ENCODE measurements around the gene GRIN2C. TPM values are rescaled to one million over a fixed set of nuclear protein-coding genes. Genes with fewer than 3 reads are reported as not detected.
"Not testable (repeated sequence)": the region's sequence is repeated elsewhere in the genome, so short reads cannot be mapped to it uniquely, and the experiment has no call there.

Gene GRIN2C
- total RNA-seq, 1 experiment from 2014 or later, result 0.44 TPM

DNA sequence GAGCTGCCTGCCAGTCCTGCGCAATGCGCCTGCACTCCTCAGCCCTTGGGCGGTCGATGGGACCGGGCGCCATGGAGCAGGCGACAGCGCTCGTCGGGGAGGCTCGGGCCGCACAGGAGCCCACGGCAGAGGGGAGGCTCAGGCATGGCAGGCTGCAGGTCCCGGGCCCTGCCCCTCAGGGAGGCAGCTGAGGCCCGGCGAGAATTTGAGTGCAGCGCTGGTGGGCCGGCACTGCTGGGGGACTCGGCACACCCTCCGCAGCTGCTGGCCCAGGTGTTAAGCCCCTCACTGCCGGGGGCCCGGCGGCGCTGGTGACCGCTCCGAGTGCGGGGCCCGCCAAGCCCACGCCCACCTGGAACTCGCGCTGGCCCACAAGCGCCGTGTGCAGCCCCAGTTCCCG lies 47.3 kb upstream of the GRIN2C start:
- Mint-ChIP-seq H3K36me3 (ENCODE audit: insufficient read depth in 1 of 3, low read depth in 3 of 3) (peaks cover 0 to 2% (median 0%) of the 10 kb centered on the region in 3 experiments; a peak in 3 of 7 replicates), H3K9me3 (peaks cover 0 to 3% of the 10 kb centered on the region in 2 experiments; a peak in 1 of 5 replicates), H3K27me3 (ENCODE audit: low read depth) (peaks cover 30% of the 10 kb centered on the region), H3K4me1 (peaks cover 48 to 58% of the 10 kb centered on the region in 2 experiments), H3K4me3 (no peak overlapping the region), H3K27ac (no peak overlapping the region)
- Histone ChIP-seq H3K79me2 (ENCODE audit: insufficient read depth, low read length) (no peaks in the 10 kb centered on the region), H3K27me3 (ENCODE audit: insufficient read depth, low read length) (no peaks in the 10 kb centered on the region), H2AK5ac (ENCODE audit: insufficient read length, low read length) (no peak overlapping the region), H3T11ph (ENCODE audit: low read length) (no peak overlapping the region), H2BK20ac (ENCODE audit: low read depth, low read length, poor library complexity, severe bottlenecking) (no peak overlapping the region), H3K79me1 (ENCODE audit: insufficient read depth, low read depth, low read length, poor library complexity, severe bottlenecking) (no peaks in the 10 kb centered on the region), H3K4me2 (ENCODE audit: insufficient read depth, insufficient read length, low read length) (no peak overlapping the region), H4K8ac (replicated peaks; ENCODE audit: insufficient read length, low read depth, low read length) (no peak overlapping the region), H3K4me1 (ENCODE audit: insufficient read depth, low read length) (peaks cover 6% of the 10 kb centered on the region), H4K5ac (ENCODE audit: insufficient read length, low read depth, low read length) (no peak overlapping the region), H3K18ac (ENCODE audit: insufficient read length, low read depth, low read length) (no peak overlapping the region), H2BK120ac (ENCODE audit: low read depth, low read length, poor library complexity, severe bottlenecking) (no peak overlapping the region), H2BK15ac (ENCODE audit: low read depth, low read length) (no peak overlapping the region), H2AFZ (ENCODE audit: low read length) (no peak overlapping the region), H3K56ac (ENCODE audit: insufficient read length, low read depth, low read length) (no peak overlapping the region), H2BK12ac (ENCODE audit: insufficient read length, low read depth, low read length) (no peak overlapping the region), H3K23ac (ENCODE audit: insufficient read length, low read depth, low read length) (no peak overlapping the region), H3K27ac (ENCODE audit: insufficient read length, low read depth, low read length) (no peak overlapping the region), H3K23me2 (ENCODE audit: insufficient read length, low read depth, low read length, poor library complexity, severe bottlenecking) (no peaks in the 10 kb centered on the region), H2BK5ac (ENCODE audit: insufficient read length, low read length) (no peak overlapping the region), H3K9ac (ENCODE audit: extremely low read depth, insufficient read length, low read length) (no peak overlapping the region), H3K14ac (ENCODE audit: insufficient read depth, low read length) (no peak overlapping the region), H3K9me3 (ENCODE audit: control insufficient read depth, low read depth, low read length) (no peaks in the 10 kb centered on the region), H4K20me1 (ENCODE audit: control insufficient read depth, insufficient read depth, insufficient read length) (no peaks in the 10 kb centered on the region), H4K91ac (ENCODE audit: insufficient read length, low read depth, low read length) (no peak overlapping the region), H3K4ac (ENCODE audit: low read depth, low read length) (no peak overlapping the region)
- WGBS (ENCODE audit: extremely low coverage, insufficient read length, low lambda C conversion rate), result no CpG with 5 or more reads among the region's 34 CpGs
- TF ChIP-seq, protein P1, sequence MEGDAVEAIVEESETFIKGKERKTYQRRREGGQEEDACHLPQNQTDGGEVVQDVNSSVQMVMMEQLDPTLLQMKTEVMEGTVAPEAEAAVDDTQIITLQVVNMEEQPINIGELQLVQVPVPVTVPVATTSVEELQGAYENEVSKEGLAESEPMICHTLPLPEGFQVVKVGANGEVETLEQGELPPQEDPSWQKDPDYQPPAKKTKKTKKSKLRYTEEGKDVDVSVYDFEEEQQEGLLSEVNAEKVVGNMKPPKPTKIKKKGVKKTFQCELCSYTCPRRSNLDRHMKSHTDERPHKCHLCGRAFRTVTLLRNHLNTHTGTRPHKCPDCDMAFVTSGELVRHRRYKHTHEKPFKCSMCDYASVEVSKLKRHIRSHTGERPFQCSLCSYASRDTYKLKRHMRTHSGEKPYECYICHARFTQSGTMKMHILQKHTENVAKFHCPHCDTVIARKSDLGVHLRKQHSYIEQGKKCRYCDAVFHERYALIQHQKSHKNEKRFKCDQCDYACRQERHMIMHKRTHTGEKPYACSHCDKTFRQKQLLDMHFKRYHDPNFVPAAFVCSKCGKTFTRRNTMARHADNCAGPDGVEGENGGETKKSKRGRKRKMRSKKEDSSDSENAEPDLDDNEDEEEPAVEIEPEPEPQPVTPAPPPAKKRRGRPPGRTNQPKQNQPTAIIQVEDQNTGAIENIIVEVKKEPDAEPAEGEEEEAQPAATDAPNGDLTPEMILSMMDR (conservative IDR thresholded peaks at IDR 0.05), result no peak
- no peak for DNase-seq

DNA sequence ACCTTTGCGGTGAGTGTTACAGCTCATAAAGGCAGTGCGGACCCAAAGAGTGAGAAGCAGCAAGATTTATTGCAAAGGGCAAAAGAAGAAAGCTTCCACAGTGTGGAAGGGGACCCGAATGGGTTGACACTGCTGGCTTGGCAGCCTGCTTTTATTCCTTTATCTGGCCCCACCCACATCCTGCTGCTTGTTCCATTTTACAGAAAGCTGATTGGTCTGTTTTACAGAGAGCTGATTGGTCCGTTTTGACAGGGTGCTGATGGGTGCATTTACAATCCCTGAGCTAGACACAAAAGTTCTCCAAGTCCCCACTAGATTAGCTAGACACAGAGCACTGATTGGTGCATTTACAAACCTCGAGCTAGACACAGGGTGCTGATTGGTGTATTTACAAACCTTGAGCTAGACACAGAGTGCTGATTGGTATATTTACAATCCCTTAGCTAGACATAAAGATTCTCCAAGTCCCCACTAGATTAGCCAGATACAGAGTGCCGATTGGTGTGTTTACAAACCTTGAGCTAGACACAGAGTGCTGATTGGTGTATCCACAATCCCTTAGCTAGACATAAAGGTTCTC lies 46.6 kb upstream of the GRIN2C start:
- H3K14ac ChIP-seq (ENCODE audit: insufficient read depth, low read length); H3K56ac ChIP-seq (ENCODE audit: insufficient read length, low read depth, low read length); H3K27me3 ChIP-seq (ENCODE audit: insufficient read depth, low read length); H3K4ac ChIP-seq (ENCODE audit: low read depth, low read length); H2BK20ac ChIP-seq (ENCODE audit: low read depth, low read length, poor library complexity, severe bottlenecking); H4K5ac ChIP-seq (ENCODE audit: insufficient read length, low read depth, low read length); H3K18ac ChIP-seq (ENCODE audit: insufficient read length, low read depth, low read length); H3K9me3 ChIP-seq (ENCODE audit: control insufficient read depth, low read depth, low read length); H3K23me2 ChIP-seq (ENCODE audit: insufficient read length, low read depth, low read length, poor library complexity, severe bottlenecking); H2BK120ac ChIP-seq (ENCODE audit: low read depth, low read length, poor library complexity, severe bottlenecking); H2BK5ac ChIP-seq (ENCODE audit: insufficient read length, low read length); H3K9me3 Mint-ChIP-seq; H3K79me1 ChIP-seq (ENCODE audit: insufficient read depth, low read depth, low read length, poor library complexity, severe bottlenecking); H3K27ac ChIP-seq (ENCODE audit: insufficient read length, low read depth, low read length); H3K9ac ChIP-seq (ENCODE audit: extremely low read depth, insufficient read length, low read length); H3K79me2 ChIP-seq (ENCODE audit: insufficient read depth, low read length); H3K36me3 Mint-ChIP-seq (ENCODE audit: insufficient read depth in 1 of 3, low read depth in 3 of 3); H4K20me1 ChIP-seq (ENCODE audit: control insufficient read depth, insufficient read depth, insufficient read length); H4K8ac ChIP-seq (replicated peaks; ENCODE audit: insufficient read length, low read depth, low read length); H2AFZ ChIP-seq (ENCODE audit: low read length); H2AK5ac ChIP-seq (ENCODE audit: insufficient read length, low read length); H3K4me2 ChIP-seq (ENCODE audit: insufficient read depth, insufficient read length, low read length); H4K91ac ChIP-seq (ENCODE audit: insufficient read length, low read depth, low read length); DNase-seq; H3K4me1 ChIP-seq (ENCODE audit: insufficient read depth, low read length); H2BK15ac ChIP-seq (ENCODE audit: low read depth, low read length); H3K23ac ChIP-seq (ENCODE audit: insufficient read length, low read depth, low read length); H3T11ph ChIP-seq (ENCODE audit: low read length); H3K4me3 Mint-ChIP-seq; H3K27ac Mint-ChIP-seq; H2BK12ac ChIP-seq (ENCODE audit: insufficient read length, low read depth, low read length): not testable (repeated sequence)
- H3K27me3 Mint-ChIP-seq (ENCODE audit: low read depth), result peaks cover 35% of the 10 kb centered on the region
- H3K4me1 Mint-ChIP-seq, result peaks cover 43 to 54% of the 10 kb centered on the region in 2 experiments
- no CpG with 5 or more reads among the region's 6 CpGs for WGBS (ENCODE audit: extremely low coverage, insufficient read length, low lambda C conversion rate)

All from H9 (cell line).